Measurements from ENCODE around the gene CFAP58. TPM values are rescaled to one million over a fixed set of nuclear protein-coding genes. Genes with fewer than 3 reads are reported as not detected.
A peak's percentile ranks its signal among the peaks of the same experiment; 100 is the strongest.

The CFAP58 gene
- total RNA-seq, 1 donor, result 0.10 TPM

- no peaks in the 10 kb centered on the region for H3K9me3 ChIP-seq (ENCODE audit: low read depth, low read length)
Observed at GRCh38 chr10:104339469-104340110, 14.0 kb upstream of the CFAP58 start.

GRCh38 chr10:104340111-104340526 lies 13.5 kb upstream of the CFAP58 start:
- H3K9me3 ChIP-seq (ENCODE audit: low read depth, low read length), result no peaks in the 10 kb centered on the region
- H3K4me3 ChIP-seq (ENCODE audit: low read length), result no peak overlapping the region
- no peaks in the 10 kb centered on the region for H3K27me3 ChIP-seq (ENCODE audit: insufficient read depth, low read length)
- peaks cover 36% of the 10 kb centered on the region for H3K4me1 ChIP-seq (ENCODE audit: insufficient read depth, low read length)

More at GRCh38 chr10:104339469-104340110, 14.0 kb upstream of the CFAP58 start:
- H3K4me1 ChIP-seq (ENCODE audit: insufficient read depth, low read length), result peaks cover 41% of the 10 kb centered on the region
- peak overlapping the region; percentile 92 for H3K4me3 ChIP-seq (ENCODE audit: low read length)
- no peaks in the 10 kb centered on the region for H3K27me3 ChIP-seq (ENCODE audit: insufficient read depth, low read length)

- peaks cover 31% of the 10 kb centered on the region for H3K4me1 ChIP-seq (ENCODE audit: insufficient read depth, low read length)
- no peaks in the 10 kb centered on the region for H3K27me3 ChIP-seq (ENCODE audit: insufficient read depth, low read length)
- no peak overlapping the region for H3K4me3 ChIP-seq (ENCODE audit: low read length)
- H3K9me3 ChIP-seq (ENCODE audit: low read depth, low read length), result no peaks in the 10 kb centered on the region
Observed at GRCh38 chr10:104340641-104341040, 13.0 kb upstream of the CFAP58 start.

GRCh38 chr10:104342941-104343411 lies 10.7 kb upstream of the CFAP58 start:
- Histone ChIP-seq H3K9me3 (ENCODE audit: low read depth, low read length) (no peaks in the 10 kb centered on the region), H3K4me1 (ENCODE audit: insufficient read depth, low read length) (peaks cover 31% of the 10 kb centered on the region), H3K4me3 (ENCODE audit: low read length) (no peak overlapping the region), H3K27me3 (ENCODE audit: insufficient read depth, low read length) (no peaks in the 10 kb centered on the region)

- no peaks in the 10 kb centered on the region for H3K9me3 ChIP-seq (ENCODE audit: low read depth, low read length)
- H3K4me1 ChIP-seq (ENCODE audit: insufficient read depth, low read length), result peaks cover 39% of the 10 kb centered on the region
Observed at GRCh38 chr10:104344219-104344618, 9.4 kb upstream of the CFAP58 start.

GRCh38 chr10:104345515-104345914 lies 8.1 kb upstream of the CFAP58 start:
- H3K27me3 ChIP-seq (ENCODE audit: insufficient read depth, low read length), result no peaks in the 10 kb centered on the region
- no peaks in the 10 kb centered on the region for H3K9me3 ChIP-seq (ENCODE audit: low read depth, low read length)
- H3K4me3 ChIP-seq (ENCODE audit: low read length), result no peak overlapping the region
- H3K4me1 ChIP-seq (ENCODE audit: insufficient read depth, low read length), result peaks cover 42% of the 10 kb centered on the region

More at GRCh38 chr10:104344219-104344618, 9.4 kb upstream of the CFAP58 start:
- Histone ChIP-seq H3K27me3 (ENCODE audit: insufficient read depth, low read length) (no peaks in the 10 kb centered on the region), H3K4me3 (ENCODE audit: low read length) (no peak overlapping the region)

GRCh38 chr10:104345941-104346340 lies 7.7 kb upstream of the CFAP58 start:
- no peaks in the 10 kb centered on the region for H3K27me3 ChIP-seq (ENCODE audit: insufficient read depth, low read length)
- H3K4me3 ChIP-seq (ENCODE audit: low read length), result no peak overlapping the region
- peaks cover 46% of the 10 kb centered on the region for H3K4me1 ChIP-seq (ENCODE audit: insufficient read depth, low read length)
- H3K9me3 ChIP-seq (ENCODE audit: low read depth, low read length), result no peaks in the 10 kb centered on the region

- Histone ChIP-seq H3K27me3 (ENCODE audit: insufficient read depth, low read length) (no peaks in the 10 kb centered on the region), H3K4me3 (ENCODE audit: low read length) (no peak overlapping the region), H3K9me3 (ENCODE audit: low read depth, low read length) (no peaks in the 10 kb centered on the region), H3K4me1 (ENCODE audit: insufficient read depth, low read length) (peaks cover 58% of the 10 kb centered on the region)
Observed at GRCh38 chr10:104347295-104348045, 6.2 kb upstream of the CFAP58 start.

- H3K9me3 ChIP-seq (ENCODE audit: low read depth, low read length), result no peaks in the 10 kb centered on the region
- H3K27me3 ChIP-seq (ENCODE audit: insufficient read depth, low read length), result no peaks in the 10 kb centered on the region
- H3K4me1 ChIP-seq (ENCODE audit: insufficient read depth, low read length), result peaks cover 69% of the 10 kb centered on the region
- no peak overlapping the region for H3K4me3 ChIP-seq (ENCODE audit: low read length)
Observed at GRCh38 chr10:104348601-104349000, 5.0 kb upstream of the CFAP58 start.

- Histone ChIP-seq H3K9me3 (ENCODE audit: low read depth, low read length) (no peaks in the 10 kb centered on the region), H3K4me3 (ENCODE audit: low read length) (no peak overlapping the region), H3K4me1 (ENCODE audit: insufficient read depth, low read length) (peaks cover 78% of the 10 kb centered on the region), H3K27me3 (ENCODE audit: insufficient read depth, low read length) (no peaks in the 10 kb centered on the region)
Observed at GRCh38 chr10:104349623-104350126, 4.0 kb upstream of the CFAP58 start.

GRCh38 chr10:104350127-104350635 lies 3.5 kb upstream of the CFAP58 start:
- Histone ChIP-seq H3K27me3 (ENCODE audit: insufficient read depth, low read length) (no peaks in the 10 kb centered on the region), H3K4me1 (ENCODE audit: insufficient read depth, low read length) (peaks cover 83% of the 10 kb centered on the region), H3K4me3 (ENCODE audit: low read length) (no peak overlapping the region), H3K9me3 (ENCODE audit: low read depth, low read length) (no peaks in the 10 kb centered on the region)

GRCh38 chr10:104351061-104351702 lies 2.5 kb upstream of the CFAP58 start:
- no peaks in the 10 kb centered on the region for H3K27me3 ChIP-seq (ENCODE audit: insufficient read depth, low read length)
- H3K4me1 ChIP-seq (ENCODE audit: insufficient read depth, low read length), result peaks cover 82% of the 10 kb centered on the region
- no peak overlapping the region for H3K4me3 ChIP-seq (ENCODE audit: low read length)
- no peaks in the 10 kb centered on the region for H3K9me3 ChIP-seq (ENCODE audit: low read depth, low read length)

- Histone ChIP-seq H3K27me3 (ENCODE audit: insufficient read depth, low read length) (no peaks in the 10 kb centered on the region), H3K4me3 (ENCODE audit: low read length) (no peak overlapping the region), H3K4me1 (ENCODE audit: insufficient read depth, low read length) (peaks cover 80% of the 10 kb centered on the region), H3K9me3 (ENCODE audit: low read depth, low read length) (no peaks in the 10 kb centered on the region)
Observed at GRCh38 chr10:104351919-104352318, 1.7 kb upstream of the CFAP58 start.

- Histone ChIP-seq H3K4me1 (ENCODE audit: insufficient read depth, low read length) (peaks cover 7% of the 10 kb centered on the region), H3K27me3 (ENCODE audit: insufficient read depth, low read length) (peaks cover 11% of the 10 kb centered on the region), H3K9me3 (ENCODE audit: low read depth, low read length) (no peaks in the 10 kb centered on the region), H3K4me3 (ENCODE audit: low read length) (no peak overlapping the region)
Observed at GRCh38 chr10:104359811-104360210, 6.2 kb downstream of the CFAP58 start.

GRCh38 chr10:104367904-104368303 lies 14.3 kb downstream of the CFAP58 start:
- Histone ChIP-seq H3K4me1 (ENCODE audit: insufficient read depth, low read length) (no peaks in the 10 kb centered on the region), H3K27me3 (ENCODE audit: insufficient read depth, low read length) (peaks cover 31% of the 10 kb centered on the region), H3K9me3 (ENCODE audit: low read depth, low read length) (peaks cover 8% of the 10 kb centered on the region), H3K4me3 (ENCODE audit: low read length) (no peak overlapping the region)

Measured in mononuclear cell (primary cell).